OCI-LY7 (cell line): Measurements from ENCODE around the gene PSMD7. TPM values are rescaled to one million over a fixed set of nuclear protein-coding genes. Genes with fewer than 3 reads are reported as not detected.
A peak's percentile ranks its signal among the peaks of the same experiment; 100 is the strongest.

Experiments used
- Bru-seq: library from RNA; stranded (reverse); fragments of 400-500 nt; gene quantifications from one replicate; lab custom pipeline; 2021; lab: Mats Ljungman, UMichigan
- BruChase-seq, 2 experiments: library from RNA; stranded (reverse); fragments of 400-500 nt; gene quantifications; one replicate each; lab custom pipeline; 2021; lab: Mats Ljungman, UMichigan
- BruUV-seq: library from RNA; stranded (reverse); fragments of 400-500 nt; replicated peaks from 2 replicates; lab custom pipeline; 2021; lab: Mats Ljungman, UMichigan
- CTCF ChIA-PET: fragments of 300-600 bp; sonication (Branson Sonifier 250); formaldehyde crosslinking; loops from one replicate; lab custom pipeline; 2022; ENCODE audit warnings: antibody characterized with exemption; ENCODE audit not compliant: unreplicated experiment; lab: Charles Lee
- POLR2A ChIA-PET: fragments of 300-600 bp; sonication (Branson Sonifier 250); formaldehyde crosslinking; loops from one replicate; lab custom pipeline; 2022; ENCODE audit warnings: antibody characterized with exemption; lab: Charles Lee
- DNase-seq: peaks from one replicate; pipeline ENCODE4 v3.0.0-alpha.2; 2015; ENCODE audit warnings: low spot score
- H2AFZ ChIP-seq: fragments of 200-600 bp; sonication (generic), shearing (Covaris generic); 2 replicates; pipeline ENCODE4 v1.6.1; 2014; ENCODE audit warnings: mild to moderate bottlenecking, antibody characterized with exemption, low read length, moderate library complexity
- H3K27ac ChIP-seq: fragments of 200-600 bp; sonication (generic); 2 replicates; pipeline ENCODE4 v1.5.1; 2014; ENCODE audit warnings: mixed run types, low read depth, mild to moderate bottlenecking, moderate library complexity, low read length, inconsistent platforms; ENCODE audit not compliant: poor library complexity, severe bottlenecking
- H3K36me3 ChIP-seq: fragments of 200-600 bp; sonication (generic); 2 replicates; pipeline ENCODE4 v1.6.1; 2014; ENCODE audit warnings: mild to moderate bottlenecking, antibody characterized with exemption, low read length, moderate library complexity, mixed read lengths; ENCODE audit not compliant: insufficient read depth
- H3K4me1 ChIP-seq: fragments of 200-600 bp; sonication (generic); 2 replicates; pipeline ENCODE4 v1.5.1; 2014; ENCODE audit warnings: mild to moderate bottlenecking, low read length; ENCODE audit not compliant: insufficient read depth, poor library complexity, severe bottlenecking
- H3K4me2 ChIP-seq: fragments of 200-600 bp; sonication (generic); 2 replicates; pipeline ENCODE4 v1.6.1; 2014; ENCODE audit warnings: mild to moderate bottlenecking, low read length
- H3K4me3 ChIP-seq: fragments of 200-600 bp; sonication (generic); 2 replicates; pipeline ENCODE4 v1.5.1; 2014; ENCODE audit warnings: mild to moderate bottlenecking, low read depth, low read length; ENCODE audit not compliant: poor library complexity, severe bottlenecking
- H3K79me2 ChIP-seq: fragments of 200-600 bp; sonication (generic); 2 replicates; pipeline ENCODE4 v1.6.1; 2016; ENCODE audit warnings: low read depth, mild to moderate bottlenecking, low read length, moderate library complexity, mixed read lengths; ENCODE audit not compliant: insufficient read depth
- H3K9me2 ChIP-seq: fragments of 200-600 bp; sonication (generic); 2 replicates; pipeline ENCODE4 v1.6.1; 2016; ENCODE audit warnings: mild to moderate bottlenecking, low read length, mixed read lengths; ENCODE audit not compliant: insufficient read depth
- H3K9me3 ChIP-seq: fragments of 200-600 bp; sonication (generic); 2 replicates; pipeline ENCODE4 v1.6.1; 2014; ENCODE audit warnings: mild to moderate bottlenecking, mixed run types, low read length, mixed read lengths
- H4K20me1 ChIP-seq: fragments of 200-600 bp; sonication (generic); 2 replicates; pipeline ENCODE4 v1.6.1; 2014; ENCODE audit warnings: mild to moderate bottlenecking, antibody characterized with exemption, low read length, moderate library complexity, mixed read lengths; ENCODE audit not compliant: insufficient read depth
- CTCF ChIP-seq: fragments of 200-600 bp; sonication (generic); conservative IDR thresholded peaks from 2 replicates; pipeline ENCODE4 v1.5.1; 2014; ENCODE audit warnings: mild to moderate bottlenecking, antibody characterized with exemption, low read length, moderate library complexity, mixed read lengths
- EZH2phosphoT487 ChIP-seq: fragments of 200-600 bp; sonication (generic); IDR thresholded peaks from 2 replicates; pipeline ENCODE4 v1.6.1; 2018; ENCODE audit warnings: low read depth, borderline replicate concordance, mild to moderate bottlenecking, mixed run types, antibody characterized with exemption, low read length, moderate library complexity, mixed read lengths
- intact Hi-C: fragments of 100-400 bp; cut with micrococcal nuclease; formaldehyde crosslinking; loops from one replicate; pipeline ENCODE4 v1.10.0; 2022; ENCODE audit not compliant: unreplicated experiment
- long read RNA-seq: library from polyadenylated mRNA; stranded (forward); transcript quantifications from one replicate; pipeline ENCODE4 v2.0.0, GENCODE V29; 2022
- total RNA-seq, 2 experiments: library from RNA; depleted of rRNA in 1 of 2; stranded (reverse); fragments of >200 nt in 1 of 2; shearing (Covaris generic) in 1 of 2; gene quantifications; 2 replicates each; pipeline ENCODE4 v1.2.3, GENCODE V29; 2014 to 2022

Gene PSMD7
- total RNA-seq (2014; rRNA removed; shearing (Covaris generic)) (66.3 and 80.6 TPM in 2 replicates), total RNA-seq (2022) (137 and 144 TPM in 2 replicates), Bru-seq, nascent RNA (percentile 97 among the genes with signal in this experiment), BruChase-seq, experiment 1, labeled RNA remaining after a 6-hour chase (percentile 95 among the genes with signal in this experiment), BruChase-seq, experiment 2, labeled RNA remaining after a 2-hour chase (percentile 95 among the genes with signal in this experiment)
- long read RNA-seq, transcript PSMD7-201 (7 exons, 1,670 nt) = major isoform, 402 of 446 reads
- long read RNA-seq, transcript PSMD7-205 (6 exons, 931 nt) = minor isoform, 5 of 446 reads
- long read RNA-seq, partial matches to known transcripts = 9 of 446 reads
- long read RNA-seq, other reads (novel, unspliced or antisense) = 30 of 446 reads

GRCh38 chr16:74296432-74297144 lies at the start of gene PSMD7:
Gene PSMD7, plus strand, starts transcription at chr16:74296814. Its CDS starts 101 bp downstream, at chr16:74296915.
- DNase-seq = peak; percentile 90
- Histone ChIP-seq H3K4me3 (peak within 1 kb of the TSS; percentile 92), H3K9me3 (peaks cover 3% of the 10 kb centered on the region; the same call in 1 of the 2 replicates), H3K79me2 (peaks cover 59% of the 10 kb centered on the region), H3K36me3 (peaks cover 66% of the 10 kb centered on the region), H3K4me2 (peak within 1 kb of the TSS; percentile 99), H4K20me1 (peaks cover 25% of the 10 kb centered on the region), H2AFZ (peak within 1 kb of the TSS; percentile 56), H3K27ac (peak within 1 kb of the TSS; percentile 82), H3K9me2 (no peaks in the 10 kb centered on the region), H3K4me1 (peaks cover 30% of the 10 kb centered on the region)
- no TSS peak for BruUV-seq
- TF ChIP-seq CTCF (no peak), EZH2phosphoT487 (no peak)
- intact Hi-C loops = no loop called here
- ChIA-PET POLR2A (interaction anchor here (0.7 to 2.0 kb wide), 6 partner anchors 11 to 42 kb away, joined by 3 to 15 read pairs (median 3); no protein-coding TSS in a partner anchor), CTCF (no interaction called here)

GRCh38 chr16:74249254-74249653 lies 47.4 kb upstream of the PSMD7 start:
- Histone ChIP-seq H3K9me2 (no peaks in the 10 kb centered on the region), H3K27ac (no peak overlapping the region), H3K9me3 (no peaks in the 10 kb centered on the region), H3K4me1 (no peaks in the 10 kb centered on the region), H4K20me1 (no peaks in the 10 kb centered on the region), H3K4me3 (no peak overlapping the region), H3K4me2 (no peak overlapping the region), H2AFZ (no peak overlapping the region), H3K36me3 (no peaks in the 10 kb centered on the region), H3K79me2 (no peaks in the 10 kb centered on the region)
- TF ChIP-seq EZH2phosphoT487 (no peak), CTCF (no peak)
- no peak for DNase-seq
- CTCF ChIA-PET = no interaction called here
- intact Hi-C loops = no loop called here
- POLR2A ChIA-PET = interaction anchor here (0.6 kb wide), 1 partner anchor 84 kb away, joined by 3 read pairs; no protein-coding TSS in a partner anchor
- BruUV-seq = no TSS peak
